Mucosa of descending colon (tissue), 3 donors: ENCODE results near the gene GALNT7. TPM values are rescaled to one million over a fixed set of nuclear protein-coding genes. Genes with fewer than 3 reads are reported as not detected.

Experiments
- ATAC-seq: fragments of 200-7000 bp; cut with Tn5 transposase; one replicate; pipeline ENCODE4 v1.9.1; 2020; ENCODE audit warnings: mild to moderate bottlenecking, moderate library complexity
- DNase-seq, 3 donors: peaks; one replicate each; pipeline ENCODE4 v3.0.0-alpha.2; 2020
- H3K36me3 ChIP-seq: fragments of 200-600 bp; one replicate; pipeline ENCODE4 v1.8.0; 2021; ENCODE audit warnings: low read depth, mild to moderate bottlenecking
- H3K4me1 ChIP-seq: fragments of 200-600 bp; one replicate; pipeline ENCODE4 v1.8.0; 2021; ENCODE audit warnings: low read depth, mild to moderate bottlenecking
- H3K4me3 ChIP-seq: fragments of 200-600 bp; one replicate; pipeline ENCODE4 v1.8.0; 2021; ENCODE audit warnings: mild to moderate bottlenecking
- H3K9me3 ChIP-seq: fragments of 200-600 bp; one replicate; pipeline ENCODE4 v1.8.0; 2021; ENCODE audit warnings: mild to moderate bottlenecking
- CTCF ChIP-seq: fragments of 200-600 bp; IDR thresholded peaks from one replicate; pipeline ENCODE4 v1.8.0; 2022; ENCODE audit warnings: antibody characterized with exemption, mild to moderate bottlenecking
- intact Hi-C, 2 donors: fragments of 100-400 bp; cut with DNase I in 1 of 2; cut with micrococcal nuclease in 1 of 2; formaldehyde crosslinking; loops; one replicate each; pipeline versions ENCODE4 v1.11.0 to v1.11.1; 2022; cut with DNase I, micrococcal nuclease
- total RNA-seq, 3 donors: library from RNA; stranded (reverse); fragmentation: NEBNext Ultra II Directional in 2 of 3; extraction: Animal tissue kit (Norgen Biotek cat#: 25700) in 2 of 3; gene quantifications; one replicate each; pipeline versions ENCODE4 v1.2.1 to v1.2.4, GENCODE V29; 2021 to 2023
- donor health status: DM: no; HTN: no; CAD: no; lungs with moderate emphysema.
- donor health status: DM: no; HTN: no; CAD: no.
- donor health status: DM: no; HTN: yes; CAD: no.

GALNT7 gene
- total RNA-seq, 3 donors from 2014 or later, result 61.4 to 141 (median 109) TPM

DNA sequence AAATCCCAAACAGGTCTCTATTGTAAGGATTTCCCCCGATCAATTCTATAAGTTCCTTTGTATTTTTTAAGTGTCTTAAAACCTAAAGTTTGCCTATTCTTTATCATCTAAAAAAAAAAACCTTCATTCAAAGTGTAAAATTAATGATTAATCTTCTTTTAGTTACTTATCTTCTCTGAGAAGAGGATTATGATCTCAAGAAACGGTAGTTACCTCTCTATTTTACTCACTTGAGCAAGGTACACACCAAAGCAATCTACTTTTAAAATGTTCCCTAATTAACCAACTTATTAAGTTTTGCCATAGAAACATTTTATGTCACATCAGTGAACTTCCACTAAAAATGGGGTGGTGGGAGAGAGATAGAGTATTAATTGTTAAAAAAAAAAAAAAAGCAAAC is 15.2 kb upstream of the GALNT7 start:
- ATAC-seq (no peak), DNase-seq (no peak)
- Histone ChIP-seq H3K36me3 (no peaks in the 10 kb centered on the region), H3K4me3 (no peak overlapping the region), H3K4me1 (no peaks in the 10 kb centered on the region), H3K9me3 (no peaks in the 10 kb centered on the region)
- TF ChIP-seq CTCF, result no peak
- intact Hi-C loops, result no loop called here

DNA sequence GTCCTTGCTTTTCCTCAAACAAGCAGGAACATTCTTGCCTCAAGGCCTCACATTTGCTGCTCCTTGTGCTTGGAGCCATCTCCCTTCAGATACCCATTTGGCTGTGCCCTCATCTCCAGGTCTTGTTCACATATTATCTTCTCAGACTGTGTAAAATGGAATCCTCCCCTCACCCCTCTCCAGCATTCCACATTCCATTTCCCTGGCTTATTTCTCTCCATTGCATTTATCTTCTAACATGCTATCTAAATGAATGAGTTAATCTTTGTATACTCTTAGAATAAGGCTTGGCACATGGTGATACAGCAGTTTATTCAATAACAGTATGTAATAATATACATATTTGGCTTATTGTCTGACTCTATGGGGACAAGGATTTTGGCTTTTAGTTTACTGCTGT is 8.8 kb upstream of the GALNT7 start:
- H3K4me3 ChIP-seq, result no peak overlapping the region
- no peaks in the 10 kb centered on the region for H3K36me3 ChIP-seq
- no peak for DNase-seq
- no peaks in the 10 kb centered on the region for H3K9me3 ChIP-seq
- TF ChIP-seq CTCF, result no peak
- intact Hi-C loops, result no loop called here
- no peaks in the 10 kb centered on the region for H3K4me1 ChIP-seq
- ATAC-seq, result no peak

DNA sequence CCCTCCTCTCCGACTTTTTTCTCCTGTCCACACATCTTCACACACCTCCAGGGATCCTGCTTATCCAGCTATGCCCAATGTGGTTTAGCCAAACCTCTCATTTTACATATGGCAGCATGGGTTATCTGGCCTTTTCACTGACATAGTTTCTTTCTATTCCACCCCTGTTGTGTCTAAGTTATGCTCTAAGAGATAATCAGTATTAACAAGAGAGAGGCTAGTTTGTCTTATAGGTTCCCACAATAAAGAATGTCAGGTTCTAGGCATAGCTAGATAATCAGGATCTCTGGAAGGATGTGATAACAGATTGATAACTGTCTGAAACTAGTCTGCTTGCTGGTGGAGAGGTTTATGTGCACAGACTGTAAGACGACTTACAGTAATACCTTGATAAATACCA is 7.7 kb upstream of the GALNT7 start:
- Histone ChIP-seq H3K4me3 (no peak overlapping the region), H3K4me1 (no peaks in the 10 kb centered on the region), H3K36me3 (no peaks in the 10 kb centered on the region), H3K9me3 (no peaks in the 10 kb centered on the region)
- intact Hi-C loops, result no loop called here
- DNase-seq, result no peak
- no peak for ATAC-seq
- no peak for TF ChIP-seq CTCF

DNA sequence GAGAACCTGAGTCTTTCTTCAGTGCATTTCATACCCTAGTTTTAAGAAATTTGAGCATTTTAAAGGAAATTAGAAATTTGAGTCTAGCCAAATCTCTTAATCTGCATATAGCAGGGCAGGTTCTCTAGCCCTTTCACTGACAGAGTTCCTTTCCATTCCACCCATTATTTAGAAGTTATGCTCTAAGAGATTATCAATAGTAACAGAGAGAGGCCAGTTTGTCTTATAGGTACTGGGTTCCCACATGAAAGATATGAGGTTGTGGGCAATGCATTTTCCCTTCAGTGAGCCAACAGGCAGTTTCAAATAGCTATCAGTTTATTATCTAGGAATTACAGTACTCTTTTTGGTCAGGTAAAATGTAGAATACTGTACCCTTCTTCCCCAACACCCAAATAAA is 7.3 kb upstream of the GALNT7 start:
- TF ChIP-seq CTCF, result no peak
- DNase-seq (no peak), ATAC-seq (no peak)
- intact Hi-C loops, result no loop called here
- Histone ChIP-seq H3K4me1 (no peaks in the 10 kb centered on the region), H3K36me3 (no peaks in the 10 kb centered on the region), H3K4me3 (no peak overlapping the region), H3K9me3 (no peaks in the 10 kb centered on the region)

- ATAC-seq (no peak), DNase-seq (no peak)
- intact Hi-C loops, result no loop called here
- Histone ChIP-seq H3K4me1 (peaks cover 5% of the 10 kb centered on the region), H3K36me3 (no peaks in the 10 kb centered on the region), H3K4me3 (no peak overlapping the region), H3K9me3 (no peaks in the 10 kb centered on the region)
- no peak for TF ChIP-seq CTCF
Observed at GRCh38 chr4:173165706-173166105, 2.9 kb upstream of the GALNT7 start.

DNA sequence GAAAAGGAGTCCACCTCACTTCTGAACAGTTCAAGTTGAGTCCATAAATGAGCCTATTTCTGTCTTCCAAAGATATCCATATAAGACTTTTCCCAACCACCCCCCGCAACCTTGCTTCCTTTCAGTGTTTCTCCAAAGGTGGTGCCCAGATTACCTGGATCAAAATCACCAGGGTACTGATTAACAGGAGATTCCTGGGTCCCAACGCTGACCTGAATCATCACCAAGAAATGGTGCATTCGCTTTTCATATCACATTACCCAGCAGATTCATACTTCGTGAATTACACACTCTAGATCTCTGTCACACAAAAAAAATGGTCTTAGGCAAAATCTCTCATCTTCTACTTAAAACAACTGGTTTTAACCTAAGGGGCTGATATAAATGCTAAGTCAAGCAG is 2.1 kb upstream of the GALNT7 start:
- no peaks in the 10 kb centered on the region for H3K36me3 ChIP-seq
- no peak for TF ChIP-seq CTCF
- no peak overlapping the region for H3K4me3 ChIP-seq
- H3K9me3 ChIP-seq, result no peaks in the 10 kb centered on the region
- intact Hi-C loops, result no loop called here
- peaks cover 10% of the 10 kb centered on the region for H3K4me1 ChIP-seq
- ATAC-seq (no peak), DNase-seq (no peak)
